Activated T-helper 17 cell treated with anti-CD3 and anti-CD28 coated beads, Interleukin-2, amount 50 U/mL, for 72 hours (primary cell): ENCODE measurements around the gene UMAD1. TPM values are rescaled to one million over a fixed set of nuclear protein-coding genes. Genes with fewer than 3 reads are reported as not detected.
A peak's percentile ranks its signal among the peaks of the same experiment; 100 is the strongest.

Source experiments
- ATAC-seq: fragments of 150-1000 bp; cut with Tn5 transposase; replicated peaks from 2 replicates; pipeline ENCODE4 v1.10.0; 2021; ENCODE audit warnings: mild to moderate bottlenecking, moderate library complexity
- H3K27ac Mint-ChIP-seq: one replicate; pipeline ENCODE4 v1.8.0; 2022; ENCODE audit warnings: mixed read lengths
- H3K27me3 Mint-ChIP-seq: one replicate; pipeline ENCODE4 v1.8.0; 2022; ENCODE audit warnings: mixed read lengths
- H3K36me3 Mint-ChIP-seq: one replicate; pipeline ENCODE4 v1.8.0; 2022; ENCODE audit warnings: low read depth, mild to moderate bottlenecking, mixed read lengths
- H3K4me1 Mint-ChIP-seq: one replicate; pipeline ENCODE4 v1.8.0; 2022; ENCODE audit warnings: mixed read lengths
- H3K4me3 Mint-ChIP-seq: one replicate; pipeline ENCODE4 v1.8.0; 2022; ENCODE audit warnings: mild to moderate bottlenecking, mixed read lengths
- H3K9me3 Mint-ChIP-seq: one replicate; pipeline ENCODE4 v1.8.0; 2022; ENCODE audit warnings: mixed read lengths
- total RNA-seq, 2 donors: library from RNA; stranded (reverse); gene quantifications; one replicate each; pipeline ENCODE4 v1.2.3, GENCODE V29; 2022

The UMAD1 gene
- total RNA-seq, result 10 to 100 TPM in 1 of 2 donors, 1 to 10 TPM in 1; 9.4 to 11.7 TPM

GRCh38 chr7:7640221-7641128, at the start of gene UMAD1:
UMAD1 (plus strand) TSS chr7:7640752; CDS start chr7:7673372, 32,620 bp downstream.
- Mint-ChIP-seq H3K27me3 (no peaks in the 10 kb centered on the region), H3K27ac (peak within 1 kb of the TSS; percentile 98), H3K4me3 (peak within 1 kb of the TSS; percentile 97), H3K4me1 (peaks cover 24% of the 10 kb centered on the region), H3K9me3 (no peaks in the 10 kb centered on the region), H3K36me3 (peaks cover 94% of the 10 kb centered on the region)
- peak; percentile 95 for ATAC-seq

- ATAC-seq, result no peak
- H3K9me3 Mint-ChIP-seq, result no peaks in the 10 kb centered on the region
- no peaks in the 10 kb centered on the region for H3K27me3 Mint-ChIP-seq
- no peaks in the 10 kb centered on the region for H3K4me1 Mint-ChIP-seq
- peaks cover 75% of the 10 kb centered on the region for H3K36me3 Mint-ChIP-seq
- no peak overlapping the region for H3K4me3 Mint-ChIP-seq
- H3K27ac Mint-ChIP-seq, result no peak overlapping the region
These were observed 45.1 kb upstream of the UMAD1 start for GRCh38 chr7:7595451-7595850.

GRCh38 chr7:7596176-7596575, 44.4 kb upstream of the UMAD1 start:
- peaks cover 74% of the 10 kb centered on the region for H3K36me3 Mint-ChIP-seq
- H3K4me3 Mint-ChIP-seq, result no peak overlapping the region
- H3K9me3 Mint-ChIP-seq, result peaks cover 4% of the 10 kb centered on the region
- no peaks in the 10 kb centered on the region for H3K27me3 Mint-ChIP-seq
- no peaks in the 10 kb centered on the region for H3K4me1 Mint-ChIP-seq
- no peak for ATAC-seq
- no peak overlapping the region for H3K27ac Mint-ChIP-seq

GRCh38 chr7:7607010-7607409, 33.5 kb upstream of the UMAD1 start:
- no peak overlapping the region for H3K27ac Mint-ChIP-seq
- H3K9me3 Mint-ChIP-seq, result no peaks in the 10 kb centered on the region
- H3K27me3 Mint-ChIP-seq, result no peaks in the 10 kb centered on the region
- H3K4me1 Mint-ChIP-seq, result no peaks in the 10 kb centered on the region
- no peak for ATAC-seq
- no peak overlapping the region for H3K4me3 Mint-ChIP-seq
- H3K36me3 Mint-ChIP-seq, result peaks cover 23% of the 10 kb centered on the region

- H3K27ac Mint-ChIP-seq, result no peak overlapping the region
- no peak for ATAC-seq
- no peaks in the 10 kb centered on the region for H3K9me3 Mint-ChIP-seq
- H3K36me3 Mint-ChIP-seq, result peaks cover 23% of the 10 kb centered on the region
- H3K4me3 Mint-ChIP-seq, result no peak overlapping the region
- no peaks in the 10 kb centered on the region for H3K27me3 Mint-ChIP-seq
- no peaks in the 10 kb centered on the region for H3K4me1 Mint-ChIP-seq
These were observed 31.2 kb upstream of the UMAD1 start for GRCh38 chr7:7609330-7609729.

GRCh38 chr7:7612519-7612918, 28.0 kb upstream of the UMAD1 start:
- Mint-ChIP-seq H3K4me3 (no peak overlapping the region), H3K36me3 (peaks cover 12% of the 10 kb centered on the region), H3K27me3 (no peaks in the 10 kb centered on the region), H3K9me3 (no peaks in the 10 kb centered on the region), H3K27ac (no peak overlapping the region), H3K4me1 (no peaks in the 10 kb centered on the region)
- no peak for ATAC-seq

- H3K27ac Mint-ChIP-seq, result no peak overlapping the region
- no peak overlapping the region for H3K4me3 Mint-ChIP-seq
- H3K36me3 Mint-ChIP-seq, result peaks cover 6% of the 10 kb centered on the region
- no peaks in the 10 kb centered on the region for H3K4me1 Mint-ChIP-seq
- no peaks in the 10 kb centered on the region for H3K27me3 Mint-ChIP-seq
- ATAC-seq, result no peak
- no peaks in the 10 kb centered on the region for H3K9me3 Mint-ChIP-seq
These were observed 27.3 kb upstream of the UMAD1 start for GRCh38 chr7:7613210-7613609.

GRCh38 chr7:7614018-7614741, 26.4 kb upstream of the UMAD1 start:
- no peak overlapping the region for H3K27ac Mint-ChIP-seq
- H3K4me1 Mint-ChIP-seq, result no peaks in the 10 kb centered on the region
- H3K36me3 Mint-ChIP-seq, result peaks cover 6% of the 10 kb centered on the region
- H3K27me3 Mint-ChIP-seq, result no peaks in the 10 kb centered on the region
- no peak overlapping the region for H3K4me3 Mint-ChIP-seq
- no peak for ATAC-seq
- H3K9me3 Mint-ChIP-seq, result no peaks in the 10 kb centered on the region

- H3K4me3 Mint-ChIP-seq, result no peak overlapping the region
- H3K27me3 Mint-ChIP-seq, result no peaks in the 10 kb centered on the region
- ATAC-seq, result no peak
- no peak overlapping the region for H3K27ac Mint-ChIP-seq
- H3K9me3 Mint-ChIP-seq, result no peaks in the 10 kb centered on the region
- no peaks in the 10 kb centered on the region for H3K36me3 Mint-ChIP-seq
- no peaks in the 10 kb centered on the region for H3K4me1 Mint-ChIP-seq
These were observed 23.0 kb upstream of the UMAD1 start for GRCh38 chr7:7617550-7617949.

- no peaks in the 10 kb centered on the region for H3K9me3 Mint-ChIP-seq
- no peak for ATAC-seq
- H3K36me3 Mint-ChIP-seq, result no peaks in the 10 kb centered on the region
- no peak overlapping the region for H3K4me3 Mint-ChIP-seq
- no peaks in the 10 kb centered on the region for H3K4me1 Mint-ChIP-seq
- no peaks in the 10 kb centered on the region for H3K27me3 Mint-ChIP-seq
- no peak overlapping the region for H3K27ac Mint-ChIP-seq
These were observed 22.1 kb upstream of the UMAD1 start for GRCh38 chr7:7618410-7618809.

- H3K27me3 Mint-ChIP-seq, result no peaks in the 10 kb centered on the region
- H3K36me3 Mint-ChIP-seq, result no peaks in the 10 kb centered on the region
- no peaks in the 10 kb centered on the region for H3K9me3 Mint-ChIP-seq
- no peak overlapping the region for H3K27ac Mint-ChIP-seq
- no peak for ATAC-seq
- H3K4me1 Mint-ChIP-seq, result no peaks in the 10 kb centered on the region
- H3K4me3 Mint-ChIP-seq, result no peak overlapping the region
These were observed 20.3 kb upstream of the UMAD1 start for GRCh38 chr7:7620236-7620635.

GRCh38 chr7:7620644-7621210, 19.8 kb upstream of the UMAD1 start:
- Mint-ChIP-seq H3K4me1 (no peaks in the 10 kb centered on the region), H3K27me3 (no peaks in the 10 kb centered on the region), H3K4me3 (no peak overlapping the region)

GRCh38 chr7:7628476-7628875, 12.1 kb upstream of the UMAD1 start:
- Mint-ChIP-seq H3K27ac (no peak overlapping the region), H3K36me3 (no peaks in the 10 kb centered on the region), H3K9me3 (peaks cover 10% of the 10 kb centered on the region), H3K27me3 (no peaks in the 10 kb centered on the region), H3K4me3 (no peak overlapping the region), H3K4me1 (no peaks in the 10 kb centered on the region)
- ATAC-seq, result no peak

More at GRCh38 chr7:7620644-7621210, 19.8 kb upstream of the UMAD1 start:
- ATAC-seq, result no peak
- Mint-ChIP-seq H3K9me3 (peaks cover under 1% of the 10 kb centered on the region), H3K36me3 (no peaks in the 10 kb centered on the region), H3K27ac (no peak overlapping the region)

GRCh38 chr7:7630626-7631329, 9.8 kb upstream of the UMAD1 start:
- Mint-ChIP-seq H3K4me3 (no peak overlapping the region), H3K27me3 (no peaks in the 10 kb centered on the region), H3K4me1 (no peaks in the 10 kb centered on the region), H3K9me3 (peaks cover 9% of the 10 kb centered on the region), H3K27ac (no peak overlapping the region), H3K36me3 (peaks cover 3% of the 10 kb centered on the region)
- peak; percentile 55 for ATAC-seq
